Stomach (tissue), 4 donors: ENCODE results near the gene CDC27.
"Not testable (repeated sequence)": the region's sequence is repeated elsewhere in the genome, so short reads cannot be mapped to it uniquely, and the experiment has no call there.

ENCODE experiments used
- EP300 ChIP-seq: sonication (generic); formaldehyde crosslinking; IDR thresholded peaks from one replicate; pipeline ENCODE4 v1.6.1; 2017; ENCODE audit warnings: antibody characterized with exemption
- TF ChIP-seq, protein P1 (sequence below), 7 experiments: fragments of 450-650 bp in 4 of 7; fragments of 200-600 bp in 3 of 7; sonication (generic) in 3 of 7; IDR thresholded peaks; one replicate each; pipeline ENCODE4 v1.5.1; 2016 to 2019; ENCODE audit warnings: antibody characterized with exemption in 7 of 7, control low read depth in 2 of 7, mild to moderate bottlenecking in 1 of 7

GRCh38 chr17:47071171-47071570 lies 117.9 kb downstream of the CDC27 start:
- TF ChIP-seq, protein P1, sequence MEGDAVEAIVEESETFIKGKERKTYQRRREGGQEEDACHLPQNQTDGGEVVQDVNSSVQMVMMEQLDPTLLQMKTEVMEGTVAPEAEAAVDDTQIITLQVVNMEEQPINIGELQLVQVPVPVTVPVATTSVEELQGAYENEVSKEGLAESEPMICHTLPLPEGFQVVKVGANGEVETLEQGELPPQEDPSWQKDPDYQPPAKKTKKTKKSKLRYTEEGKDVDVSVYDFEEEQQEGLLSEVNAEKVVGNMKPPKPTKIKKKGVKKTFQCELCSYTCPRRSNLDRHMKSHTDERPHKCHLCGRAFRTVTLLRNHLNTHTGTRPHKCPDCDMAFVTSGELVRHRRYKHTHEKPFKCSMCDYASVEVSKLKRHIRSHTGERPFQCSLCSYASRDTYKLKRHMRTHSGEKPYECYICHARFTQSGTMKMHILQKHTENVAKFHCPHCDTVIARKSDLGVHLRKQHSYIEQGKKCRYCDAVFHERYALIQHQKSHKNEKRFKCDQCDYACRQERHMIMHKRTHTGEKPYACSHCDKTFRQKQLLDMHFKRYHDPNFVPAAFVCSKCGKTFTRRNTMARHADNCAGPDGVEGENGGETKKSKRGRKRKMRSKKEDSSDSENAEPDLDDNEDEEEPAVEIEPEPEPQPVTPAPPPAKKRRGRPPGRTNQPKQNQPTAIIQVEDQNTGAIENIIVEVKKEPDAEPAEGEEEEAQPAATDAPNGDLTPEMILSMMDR (IDR thresholded peaks at IDR 0.05), result not testable (repeated sequence)
- TF ChIP-seq EP300, result not testable (repeated sequence)
